Measurements from ENCODE around the gene PDGFRB. TPM values are rescaled to one million over a fixed set of nuclear protein-coding genes. Genes with fewer than 3 reads are reported as not detected.
A peak's percentile ranks its signal among the peaks of the same experiment; 100 is the strongest.

The PDGFRB gene
- total RNA-seq, 1 donor: 531 TPM

- H3K27ac ChIP-seq (ENCODE audit: low read depth, low read length): no peak overlapping the region
- H3K79me2 ChIP-seq (ENCODE audit: insufficient read depth, low read length): peaks cover 6% of the 10 kb centered on the region
- peaks cover 95% of the 10 kb centered on the region for H3K36me3 ChIP-seq (ENCODE audit: insufficient read depth, low read length)
- no peak overlapping the region for H2AFZ ChIP-seq (ENCODE audit: low read length)
- H3K4me2 ChIP-seq (ENCODE audit: insufficient read depth, low read length): no peak overlapping the region
- DNase-seq (ENCODE audit: insufficient read length, low spot score, missing footprints): no peak
- H3K4me1 ChIP-seq (ENCODE audit: insufficient read depth, low read length): no peaks in the 10 kb centered on the region
- H3K27me3 ChIP-seq (ENCODE audit: insufficient read depth, low read length): no peaks in the 10 kb centered on the region
- no peaks in the 10 kb centered on the region for H4K20me1 ChIP-seq (ENCODE audit: insufficient read depth, low read length)
- no peak for TF ChIP-seq CTCF (IDR thresholded peaks at IDR 0.05; ENCODE audit: extremely low read depth, low read depth, low read length)
- H3K9me3 ChIP-seq (ENCODE audit: low read depth, low read length): no peaks in the 10 kb centered on the region
- H3K4me3 ChIP-seq (ENCODE audit: insufficient read depth, low read length): no peak overlapping the region
These were observed 32.1 kb downstream of the PDGFRB start for GRCh38 chr5:150123542-150123941.

GRCh38 chr5:150122536-150123481, 32.8 kb downstream of the PDGFRB start:
- no peaks in the 10 kb centered on the region for H3K27me3 ChIP-seq (ENCODE audit: insufficient read depth, low read length)
- no peaks in the 10 kb centered on the region for H3K4me1 ChIP-seq (ENCODE audit: insufficient read depth, low read length)
- no peak overlapping the region for H3K4me3 ChIP-seq (ENCODE audit: insufficient read depth, low read length)
- H3K36me3 ChIP-seq (ENCODE audit: insufficient read depth, low read length): peaks cover 95% of the 10 kb centered on the region
- no peak overlapping the region for H3K4me2 ChIP-seq (ENCODE audit: insufficient read depth, low read length)
- no peak overlapping the region for H3K27ac ChIP-seq (ENCODE audit: low read depth, low read length)
- peaks cover under 1% of the 10 kb centered on the region for H3K79me2 ChIP-seq (ENCODE audit: insufficient read depth, low read length)
- no peak overlapping the region for H2AFZ ChIP-seq (ENCODE audit: low read length)
- H4K20me1 ChIP-seq (ENCODE audit: insufficient read depth, low read length): no peaks in the 10 kb centered on the region
- TF ChIP-seq CTCF (IDR thresholded peaks at IDR 0.05; ENCODE audit: extremely low read depth, low read depth, low read length): no peak
- no peaks in the 10 kb centered on the region for H3K9me3 ChIP-seq (ENCODE audit: low read depth, low read length)
- peak; percentile 71 for DNase-seq (ENCODE audit: insufficient read length, low spot score, missing footprints)

GRCh38 chr5:150122158-150122510, 33.5 kb downstream of the PDGFRB start:
- Histone ChIP-seq H3K4me1 (ENCODE audit: insufficient read depth, low read length) (no peaks in the 10 kb centered on the region), H4K20me1 (ENCODE audit: insufficient read depth, low read length) (no peaks in the 10 kb centered on the region), H3K4me3 (ENCODE audit: insufficient read depth, low read length) (no peak overlapping the region), H3K36me3 (ENCODE audit: insufficient read depth, low read length) (peaks cover 97% of the 10 kb centered on the region), H2AFZ (ENCODE audit: low read length) (no peak overlapping the region), H3K27me3 (ENCODE audit: insufficient read depth, low read length) (no peaks in the 10 kb centered on the region), H3K4me2 (ENCODE audit: insufficient read depth, low read length) (no peak overlapping the region), H3K9me3 (ENCODE audit: low read depth, low read length) (no peaks in the 10 kb centered on the region), H3K79me2 (ENCODE audit: insufficient read depth, low read length) (no peaks in the 10 kb centered on the region), H3K27ac (ENCODE audit: low read depth, low read length) (no peak overlapping the region)
- peak; percentile 78 for DNase-seq (ENCODE audit: insufficient read length, low spot score, missing footprints)
- peak; percentile 33 for TF ChIP-seq CTCF (IDR thresholded peaks at IDR 0.05; ENCODE audit: extremely low read depth, low read depth, low read length)

- H3K4me3 ChIP-seq (ENCODE audit: insufficient read depth, low read length): no peak overlapping the region
- no peak for TF ChIP-seq CTCF (IDR thresholded peaks at IDR 0.05; ENCODE audit: extremely low read depth, low read depth, low read length)
- H4K20me1 ChIP-seq (ENCODE audit: insufficient read depth, low read length): no peaks in the 10 kb centered on the region
- H3K27ac ChIP-seq (ENCODE audit: low read depth, low read length): peak overlapping the region; percentile 12
- no peak overlapping the region for H2AFZ ChIP-seq (ENCODE audit: low read length)
- H3K4me2 ChIP-seq (ENCODE audit: insufficient read depth, low read length): no peak overlapping the region
- peaks cover 97% of the 10 kb centered on the region for H3K36me3 ChIP-seq (ENCODE audit: insufficient read depth, low read length)
- H3K79me2 ChIP-seq (ENCODE audit: insufficient read depth, low read length): no peaks in the 10 kb centered on the region
- H3K4me1 ChIP-seq (ENCODE audit: insufficient read depth, low read length): no peaks in the 10 kb centered on the region
- H3K27me3 ChIP-seq (ENCODE audit: insufficient read depth, low read length): no peaks in the 10 kb centered on the region
- no peaks in the 10 kb centered on the region for H3K9me3 ChIP-seq (ENCODE audit: low read depth, low read length)
- DNase-seq (ENCODE audit: insufficient read length, low spot score, missing footprints): peak; percentile 30
These were observed 34.0 kb downstream of the PDGFRB start for GRCh38 chr5:150121448-150122157.
